Adrenal gland (tissue), 12 donors: ENCODE measurements around the gene PAPLN. TPM values are rescaled to one million over a fixed set of nuclear protein-coding genes. Genes with fewer than 3 reads are reported as not detected.

Source experiments
- DNase-seq, 7 donors: peaks; one replicate each; pipeline ENCODE4 v3.0.0-alpha.2; 2019 to 2020
- H3K27ac ChIP-seq, 5 donors: fragments of 200-600 bp; sonication (generic) in 4 of 5; 1 replicate in 3 of 5; 2 replicates in 2 of 5; pipeline versions ENCODE4 v1.5.1 to v1.8.0; 2016 to 2020; ENCODE audit warnings: mild to moderate bottlenecking in 1 of 5
- H3K27me3 ChIP-seq: fragments of 200-600 bp; 2 replicates; pipeline ENCODE4 v1.8.0; 2021
- H3K36me3 ChIP-seq, 2 donors: fragments of 200-600 bp; replicated peaks in 1 of 2; 1 replicate in 1 of 2; 2 replicates in 1 of 2; pipeline versions ENCODE4 v1.5.1 to v1.8.0; 2018 to 2022
- H3K4me1 ChIP-seq, 2 donors: fragments of 200-600 bp; replicated peaks in 1 of 2; 1 replicate in 1 of 2; 2 replicates in 1 of 2; pipeline versions ENCODE4 v1.5.1 to v1.8.0; 2018 to 2021
- H3K4me3 ChIP-seq, 4 donors: fragments of 200-600 bp; sonication (generic) in 3 of 4; one replicate each; pipeline ENCODE4 v1.5.1; 2016 to 2018
- H3K9me3 ChIP-seq, 3 donors: fragments of 200-600 bp; sonication (generic) in 1 of 3; replicated peaks in 1 of 3; 1 replicate in 2 of 3; 2 replicates in 1 of 3; pipeline versions ENCODE4 v1.5.1 to v1.8.0; 2016 to 2021
- POLR2A ChIP-seq, 2 donors: fragments of 450-650 bp; IDR thresholded peaks; one replicate each; pipeline ENCODE4 v1.6.1; 2017; ENCODE audit warnings: antibody characterized with exemption in 2 of 2, mild to moderate bottlenecking in 2 of 2, moderate library complexity in 1 of 2
- WGBS, 4 donors: extraction: QIAGEN DNeasy Blood & Tissue Kit in 2 of 4; methylation state at CpG; one replicate each; pipeline versions ENCODE4 v1.1.5 to v1.1.7; 2013 to 2017; 5-methylcytosine and 5-hydroxymethylcytosine counted together
- intact Hi-C, 2 donors: fragments of 100-400 bp; cut with DNase I; formaldehyde crosslinking; loops; one replicate each; pipeline versions ENCODE4 v1.14.1 to v1.15.0; 2022 to 2023
- polyA plus RNA-seq, 3 donors: library from polyadenylated mRNA; stranded (reverse); fragments of 200-250 nt in 2 of 3; fragments of 350-450 nt in 1 of 3; fragmentation: Illumina TruSeq in 1 of 3; extraction: RNeasy Lipid Tissue Mini Kit (QIAGEN cat#74804) in 1 of 3; gene quantifications; one replicate each; pipeline ENCODE4 v1.2.3, GENCODE V29; 2013 to 2014
- total RNA-seq, 9 donors: library from RNA; depleted of rRNA in 4 of 9; stranded (reverse); fragments of >200 nt in 4 of 9; fragments of 120-200 nt in 1 of 9; fragmentation: NEBNext Ultra II Directional in 1 of 9; extraction: Animal tissue kit (Norgen Biotek cat#: 25700) in 1 of 9; gene quantifications; one replicate each; pipeline versions ENCODE4 v1.1.0 to v1.2.4, GENCODE V29; 2013 to 2023
- TF ChIP-seq, protein P1 (sequence below), 6 experiments: fragments of 450-650 bp in 4 of 6; fragments of 200-600 bp in 2 of 6; sonication (generic) in 1 of 6; IDR thresholded peaks; 1 replicate in 5 of 6; 2 replicates in 1 of 6; pipeline versions ENCODE4 v1.5.1 to v1.8.0; 2016 to 2021; ENCODE audit warnings: antibody characterized with exemption in 6 of 6, mild to moderate bottlenecking in 2 of 6, moderate library complexity in 1 of 6
- donor health status: healthy with polysubstance abuse.
- donor health status: Bipolar disorder and iron deficiency.
- donor health status: DM: yes; HTN: yes; CAD: no.
- donor health status: DM: no; HTN: no; CAD: no.
- donor health status: DM: no; HTN: no; CAD: no.
- donor health status: DM: yes; HTN: yes; CAD: no.

The PAPLN gene
- total and polyA plus RNA-seq, 12 donors = 4.2 to 33.6 (median 12.5) TPM

DNA sequence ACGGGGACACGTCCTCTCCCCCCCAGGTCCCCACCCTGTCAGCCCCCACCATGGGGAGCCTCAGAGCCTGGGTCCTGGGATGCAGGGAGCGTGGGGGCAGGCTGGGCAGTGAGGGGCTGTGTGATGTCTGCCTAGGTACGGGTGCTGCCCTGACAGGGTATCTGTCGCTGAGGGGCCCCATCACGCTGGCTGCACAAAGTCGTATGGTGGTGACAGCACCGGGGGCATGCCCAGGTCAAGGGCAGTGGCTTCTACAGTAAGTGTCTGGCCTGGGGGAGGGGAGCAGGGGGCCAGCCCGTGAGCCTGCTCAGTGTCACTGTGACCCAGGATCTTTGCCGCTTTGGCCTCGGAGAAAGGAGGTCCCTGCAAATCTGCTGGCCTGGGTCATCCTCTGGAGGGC lies 23.3 kb downstream of the PAPLN start:
- no peaks in the 10 kb centered on the region for H3K36me3 ChIP-seq
- intact Hi-C loops = no loop called here
- DNase-seq = peak in 1 of 7 donors; percentile 9
- no peak overlapping the region for H3K4me3 ChIP-seq
- no peak overlapping the region for H3K27ac ChIP-seq
- H3K4me1 ChIP-seq = no peaks in the 10 kb centered on the region
- TF ChIP-seq POLR2A (IDR thresholded peaks at IDR 0.05) = no peak
- TF ChIP-seq, protein P1, sequence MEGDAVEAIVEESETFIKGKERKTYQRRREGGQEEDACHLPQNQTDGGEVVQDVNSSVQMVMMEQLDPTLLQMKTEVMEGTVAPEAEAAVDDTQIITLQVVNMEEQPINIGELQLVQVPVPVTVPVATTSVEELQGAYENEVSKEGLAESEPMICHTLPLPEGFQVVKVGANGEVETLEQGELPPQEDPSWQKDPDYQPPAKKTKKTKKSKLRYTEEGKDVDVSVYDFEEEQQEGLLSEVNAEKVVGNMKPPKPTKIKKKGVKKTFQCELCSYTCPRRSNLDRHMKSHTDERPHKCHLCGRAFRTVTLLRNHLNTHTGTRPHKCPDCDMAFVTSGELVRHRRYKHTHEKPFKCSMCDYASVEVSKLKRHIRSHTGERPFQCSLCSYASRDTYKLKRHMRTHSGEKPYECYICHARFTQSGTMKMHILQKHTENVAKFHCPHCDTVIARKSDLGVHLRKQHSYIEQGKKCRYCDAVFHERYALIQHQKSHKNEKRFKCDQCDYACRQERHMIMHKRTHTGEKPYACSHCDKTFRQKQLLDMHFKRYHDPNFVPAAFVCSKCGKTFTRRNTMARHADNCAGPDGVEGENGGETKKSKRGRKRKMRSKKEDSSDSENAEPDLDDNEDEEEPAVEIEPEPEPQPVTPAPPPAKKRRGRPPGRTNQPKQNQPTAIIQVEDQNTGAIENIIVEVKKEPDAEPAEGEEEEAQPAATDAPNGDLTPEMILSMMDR (IDR thresholded peaks at IDR 0.05) = no peak
- whole genome bisulfite sequencing, 4 donors = 70 to 71% (median 70%) methylated on average over 9 to 11 of the region's 11 CpGs; no CpG with 5 or more reads in 1 of the 4 donors
- H3K9me3 ChIP-seq = no peaks in the 10 kb centered on the region
- H3K27me3 ChIP-seq = no peaks in the 10 kb centered on the region

DNA sequence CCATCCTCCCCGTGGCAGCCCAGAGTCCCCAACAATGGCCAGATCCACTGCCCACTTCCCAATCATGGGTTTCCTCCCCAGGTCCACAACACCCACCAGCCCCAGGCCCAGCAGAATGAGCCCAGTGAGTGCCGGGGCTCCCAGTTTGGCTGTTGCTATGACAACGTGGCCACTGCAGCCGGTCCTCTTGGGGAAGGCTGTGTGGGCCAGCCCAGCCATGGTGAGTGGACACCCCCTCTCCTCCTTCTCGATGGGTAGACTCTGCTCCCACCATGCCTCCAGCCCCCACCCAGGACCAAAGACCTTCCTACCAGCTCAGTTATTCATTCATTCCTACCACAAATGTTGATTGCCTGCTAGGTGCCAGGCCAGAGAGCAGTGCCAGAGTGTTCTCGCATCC lies 23.8 kb downstream of the PAPLN start:
- Histone ChIP-seq H3K4me3 (no peak overlapping the region), H3K36me3 (no peaks in the 10 kb centered on the region), H3K27ac (no peak overlapping the region), H3K27me3 (no peaks in the 10 kb centered on the region), H3K9me3 (no peaks in the 10 kb centered on the region), H3K4me1 (no peaks in the 10 kb centered on the region)
- TF ChIP-seq, protein P1 (IDR thresholded peaks at IDR 0.05) = no peak
- TF ChIP-seq POLR2A (IDR thresholded peaks at IDR 0.05) = no peak
- DNase-seq = no peak
- 77 to 88% (median 86%) methylated on average over 1 to 6 of the region's 6 CpGs for WGBS, 4 donors
- intact Hi-C loops = no loop called here

DNA sequence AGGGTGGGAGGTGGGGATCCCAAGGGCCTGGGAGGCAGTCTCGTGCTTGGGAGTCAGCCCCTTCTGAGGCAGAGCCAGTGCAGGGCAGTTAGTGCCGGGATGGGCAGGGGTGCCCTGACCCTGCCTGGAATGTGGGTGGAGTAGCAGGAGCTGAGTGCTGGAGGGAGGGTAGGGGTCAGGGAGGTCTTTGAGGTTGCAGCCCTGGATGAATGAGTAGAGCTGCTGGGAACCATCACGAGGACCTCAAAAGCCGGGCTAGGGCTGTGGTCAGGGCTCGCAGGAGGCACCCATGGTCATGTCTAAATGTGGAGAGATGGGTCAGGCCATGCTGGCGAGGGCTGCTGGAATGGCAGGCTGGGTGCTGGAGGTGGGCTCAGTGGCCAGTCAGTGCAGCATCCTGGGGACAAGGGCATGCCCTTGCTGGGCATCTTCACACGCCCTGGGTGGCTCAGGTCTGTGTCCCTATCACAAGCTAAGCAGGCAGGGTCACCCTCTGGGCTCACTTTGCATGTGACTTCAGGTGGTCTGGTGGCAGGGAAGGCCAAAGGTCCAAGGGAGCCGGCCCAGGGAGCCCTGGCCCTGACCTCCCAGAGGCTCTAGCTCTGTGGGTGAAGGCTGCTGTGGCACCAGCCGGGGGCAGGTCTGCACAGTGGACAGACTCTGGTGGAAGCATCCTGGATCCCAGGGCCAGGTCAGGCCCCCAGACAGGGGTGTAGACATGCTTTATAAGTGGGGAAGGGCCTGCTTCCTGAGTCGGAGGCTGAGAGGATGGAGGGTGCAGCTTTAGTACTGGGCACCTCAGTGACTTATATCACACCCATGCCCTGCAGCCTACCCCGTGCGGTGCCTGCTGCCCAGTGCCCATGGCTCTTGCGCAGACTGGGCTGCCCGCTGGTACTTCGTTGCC lies 24.5 kb downstream of the PAPLN start:
- TF ChIP-seq, protein P1 (IDR thresholded peaks at IDR 0.05) = no peak
- TF ChIP-seq POLR2A (IDR thresholded peaks at IDR 0.05) = no peak
- Histone ChIP-seq H3K36me3 (no peaks in the 10 kb centered on the region), H3K27me3 (no peaks in the 10 kb centered on the region), H3K27ac (no peak overlapping the region), H3K4me1 (no peaks in the 10 kb centered on the region), H3K4me3 (no peak overlapping the region), H3K9me3 (no peaks in the 10 kb centered on the region)
- WGBS, 4 donors = 82 to 92% (median 88%) methylated on average over 5 to 15 of the region's 15 CpGs
- peak in 2 of 7 donors; percentile 7 to 10 for DNase-seq
- intact Hi-C loops = no loop called here

DNA sequence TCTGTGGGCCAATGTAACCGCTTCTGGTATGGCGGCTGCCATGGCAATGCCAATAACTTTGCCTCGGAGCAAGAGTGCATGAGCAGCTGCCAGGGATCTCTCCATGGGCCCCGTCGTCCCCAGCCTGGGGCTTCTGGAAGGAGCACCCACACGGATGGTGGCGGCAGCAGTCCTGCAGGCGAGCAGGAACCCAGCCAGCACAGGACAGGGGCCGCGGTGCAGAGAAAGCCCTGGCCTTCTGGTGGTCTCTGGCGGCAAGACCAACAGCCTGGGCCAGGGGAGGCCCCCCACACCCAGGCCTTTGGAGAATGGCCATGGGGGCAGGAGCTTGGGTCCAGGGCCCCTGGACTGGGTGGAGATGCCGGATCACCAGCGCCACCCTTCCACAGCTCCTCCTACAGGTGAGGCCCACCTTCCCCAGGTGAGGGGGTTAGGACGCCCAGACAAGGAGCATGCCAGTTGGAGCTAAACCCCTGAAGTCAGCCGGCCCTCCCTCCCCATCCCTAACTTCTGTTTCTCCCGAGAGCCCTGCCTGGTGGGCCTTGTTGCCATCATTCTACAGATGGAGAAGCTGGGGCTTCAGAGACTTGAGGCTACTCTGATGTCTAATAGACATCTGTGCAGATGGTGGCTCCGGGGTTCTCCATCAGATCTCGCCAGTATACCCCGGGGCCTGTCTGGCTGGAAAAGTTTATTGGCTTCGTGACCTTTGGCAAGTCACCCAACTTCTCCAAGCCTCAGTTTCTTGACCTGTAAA lies 25.3 kb downstream of the PAPLN start:
- no peaks in the 10 kb centered on the region for H3K36me3 ChIP-seq
- no peaks in the 10 kb centered on the region for H3K4me1 ChIP-seq
- peak in 1 of 7 donors; percentile 8 for DNase-seq
- no peaks in the 10 kb centered on the region for H3K27me3 ChIP-seq
- H3K9me3 ChIP-seq = no peaks in the 10 kb centered on the region
- 88 to 94% (median 92%) methylated on average over 6 to 20 of the region's 20 CpGs for WGBS, 4 donors
- intact Hi-C loops = no loop called here
- no peak for TF ChIP-seq POLR2A (IDR thresholded peaks at IDR 0.05)
- TF ChIP-seq, protein P1 (IDR thresholded peaks at IDR 0.05) = no peak
- H3K4me3 ChIP-seq = no peak overlapping the region
- H3K27ac ChIP-seq = no peak overlapping the region
